ENCODE results near the gene SOX8.
"Not testable (repeated sequence)": the region's sequence is repeated elsewhere in the genome, so short reads cannot be mapped to it uniquely, and the experiment has no call there.

The SOX8 gene

DNA sequence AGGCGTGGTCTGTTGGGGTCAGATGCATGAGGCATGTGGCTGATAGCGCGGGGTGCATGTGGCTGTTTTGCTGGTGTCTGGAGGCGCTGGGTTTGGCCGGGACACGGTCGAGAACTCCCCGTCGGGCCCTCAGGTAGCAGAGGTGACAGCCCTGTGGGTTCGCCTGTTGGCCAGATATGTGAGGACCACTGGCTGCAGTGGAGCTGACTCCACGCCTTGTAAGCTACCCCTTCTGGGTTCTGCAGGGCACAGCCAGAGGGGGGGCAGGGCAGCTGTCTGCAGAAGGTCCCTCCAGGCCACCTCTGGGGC lies 38.5 kb downstream of the SOX8 start:
- no peak for DNase-seq (ENCODE audit: low spot score)
- in situ Hi-C loops (cut with MboI; ENCODE audit: low pct_unique_long_range_greater_than_20kb, low sequenced_read_pairs, unreplicated experiment): no loop called here
- TF ChIP-seq, protein P1, sequence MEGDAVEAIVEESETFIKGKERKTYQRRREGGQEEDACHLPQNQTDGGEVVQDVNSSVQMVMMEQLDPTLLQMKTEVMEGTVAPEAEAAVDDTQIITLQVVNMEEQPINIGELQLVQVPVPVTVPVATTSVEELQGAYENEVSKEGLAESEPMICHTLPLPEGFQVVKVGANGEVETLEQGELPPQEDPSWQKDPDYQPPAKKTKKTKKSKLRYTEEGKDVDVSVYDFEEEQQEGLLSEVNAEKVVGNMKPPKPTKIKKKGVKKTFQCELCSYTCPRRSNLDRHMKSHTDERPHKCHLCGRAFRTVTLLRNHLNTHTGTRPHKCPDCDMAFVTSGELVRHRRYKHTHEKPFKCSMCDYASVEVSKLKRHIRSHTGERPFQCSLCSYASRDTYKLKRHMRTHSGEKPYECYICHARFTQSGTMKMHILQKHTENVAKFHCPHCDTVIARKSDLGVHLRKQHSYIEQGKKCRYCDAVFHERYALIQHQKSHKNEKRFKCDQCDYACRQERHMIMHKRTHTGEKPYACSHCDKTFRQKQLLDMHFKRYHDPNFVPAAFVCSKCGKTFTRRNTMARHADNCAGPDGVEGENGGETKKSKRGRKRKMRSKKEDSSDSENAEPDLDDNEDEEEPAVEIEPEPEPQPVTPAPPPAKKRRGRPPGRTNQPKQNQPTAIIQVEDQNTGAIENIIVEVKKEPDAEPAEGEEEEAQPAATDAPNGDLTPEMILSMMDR (IDR thresholded peaks at IDR 0.05; ENCODE audit: extremely low read depth, insufficient read depth, missing control alignments): no peak

DNA sequence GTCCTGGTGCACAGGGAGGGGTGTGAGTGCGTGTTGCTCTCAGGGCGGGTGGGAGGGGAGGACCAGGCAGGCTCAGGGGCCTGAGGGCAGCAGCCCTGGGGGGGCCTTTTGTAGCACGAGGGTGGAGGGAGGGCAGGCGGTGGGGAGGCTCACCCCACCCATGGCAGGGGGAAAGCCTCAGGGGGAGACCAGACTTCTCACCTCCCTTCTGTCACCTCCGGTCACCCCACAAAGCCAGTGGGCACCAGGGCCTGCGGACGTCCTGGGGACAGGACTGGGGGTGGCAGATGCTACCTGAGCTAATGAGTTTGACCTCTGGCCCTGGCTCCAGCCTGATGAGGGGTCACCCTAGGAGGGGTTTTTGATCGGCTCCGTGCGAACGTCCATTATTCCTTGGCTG lies 39.0 kb downstream of the SOX8 start:
- in situ Hi-C loops (cut with MboI; ENCODE audit: low pct_unique_long_range_greater_than_20kb, low sequenced_read_pairs, unreplicated experiment): no loop called here
- no peak for DNase-seq (ENCODE audit: low spot score)
- TF ChIP-seq, protein P1 (IDR thresholded peaks at IDR 0.05; ENCODE audit: extremely low read depth, insufficient read depth, missing control alignments): no peak

DNA sequence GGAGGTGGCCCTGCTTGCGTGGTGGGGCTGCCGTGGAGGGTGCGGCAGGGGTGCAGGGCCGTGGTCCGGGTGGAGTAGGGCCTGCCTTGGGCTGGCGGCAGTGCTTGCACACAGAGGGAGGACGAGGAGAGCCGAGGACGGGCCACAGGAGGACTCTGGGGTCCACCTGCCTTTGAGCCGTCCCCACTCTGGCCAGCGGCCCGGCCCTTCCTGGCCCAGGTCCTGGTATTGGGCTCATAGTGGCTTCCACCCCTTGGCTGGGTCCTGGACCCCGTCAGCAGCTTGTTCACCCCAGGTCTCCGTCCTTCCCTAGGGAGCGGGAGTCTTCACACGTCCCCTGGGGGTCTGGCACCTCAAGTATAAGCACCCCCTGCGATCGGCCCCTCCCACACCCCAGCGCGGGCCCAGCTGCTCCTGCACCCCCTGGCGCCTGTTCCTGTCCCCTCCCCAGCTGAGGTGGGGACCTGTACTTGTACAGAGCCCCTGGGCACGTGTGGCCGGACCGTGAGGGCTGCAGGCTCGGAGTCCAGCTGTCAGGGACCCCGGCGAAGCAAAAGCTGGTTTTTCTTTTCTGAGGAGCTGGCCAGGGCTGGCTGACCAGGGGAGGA lies 40.1 kb downstream of the SOX8 start:
- TF ChIP-seq, protein P1 (IDR thresholded peaks at IDR 0.05; ENCODE audit: extremely low read depth, insufficient read depth, missing control alignments): no peak
- in situ Hi-C loops (cut with MboI; ENCODE audit: low pct_unique_long_range_greater_than_20kb, low sequenced_read_pairs, unreplicated experiment): no loop called here

DNA sequence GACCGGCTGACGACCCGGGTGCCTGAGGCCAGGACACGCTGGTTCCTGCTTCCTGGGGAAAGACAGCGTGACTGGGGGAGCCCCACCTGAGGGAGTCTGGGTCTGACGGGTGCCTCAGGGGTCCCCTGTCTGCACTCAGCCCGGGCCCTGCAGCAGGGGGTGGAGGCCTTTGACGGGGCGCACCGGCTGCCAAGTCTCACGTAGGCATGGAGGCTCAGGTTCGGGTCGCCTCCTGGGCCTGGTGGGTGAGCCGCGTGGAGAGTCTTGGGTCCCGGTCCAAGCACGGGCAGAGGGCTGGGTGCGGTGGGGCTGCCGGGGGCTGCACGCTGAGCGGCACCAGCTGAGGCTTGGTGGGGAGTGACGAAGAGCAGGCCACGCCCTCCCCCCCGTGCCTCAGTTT lies 40.9 kb downstream of the SOX8 start:
- in situ Hi-C loops (cut with MboI; ENCODE audit: low pct_unique_long_range_greater_than_20kb, low sequenced_read_pairs, unreplicated experiment): no loop called here
- DNase-seq (ENCODE audit: low spot score): no peak
- TF ChIP-seq, protein P1 (IDR thresholded peaks at IDR 0.05; ENCODE audit: extremely low read depth, insufficient read depth, missing control alignments): no peak

More for the DNA sequence above, 40.1 kb downstream of the SOX8 start:
- DNase-seq (ENCODE audit: low spot score): no peak

DNA sequence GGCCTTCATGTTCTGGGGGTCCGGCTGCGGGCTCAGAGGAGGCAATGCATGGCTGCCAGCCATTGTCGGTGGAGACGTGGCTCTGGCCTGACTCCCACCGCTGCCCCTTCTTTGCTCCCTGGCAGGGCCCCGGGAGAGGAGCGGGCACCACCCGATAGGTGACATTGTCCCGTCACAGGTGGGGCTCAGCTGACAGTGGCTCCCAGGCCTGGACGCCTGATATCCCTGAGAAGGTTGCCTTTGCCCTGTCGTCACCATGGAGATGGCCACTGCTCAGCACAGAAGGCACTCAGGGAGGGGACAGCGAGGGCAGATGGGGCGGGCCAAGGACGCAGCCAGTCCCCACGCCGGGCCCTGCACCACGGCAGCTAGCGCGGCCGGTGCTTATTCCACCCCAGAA lies 42.6 kb downstream of the SOX8 start:
- TF ChIP-seq, protein P1 (IDR thresholded peaks at IDR 0.05; ENCODE audit: extremely low read depth, insufficient read depth, missing control alignments): no peak
- in situ Hi-C loops (cut with MboI; ENCODE audit: low pct_unique_long_range_greater_than_20kb, low sequenced_read_pairs, unreplicated experiment): no loop called here
- no peak for DNase-seq (ENCODE audit: low spot score)

DNA sequence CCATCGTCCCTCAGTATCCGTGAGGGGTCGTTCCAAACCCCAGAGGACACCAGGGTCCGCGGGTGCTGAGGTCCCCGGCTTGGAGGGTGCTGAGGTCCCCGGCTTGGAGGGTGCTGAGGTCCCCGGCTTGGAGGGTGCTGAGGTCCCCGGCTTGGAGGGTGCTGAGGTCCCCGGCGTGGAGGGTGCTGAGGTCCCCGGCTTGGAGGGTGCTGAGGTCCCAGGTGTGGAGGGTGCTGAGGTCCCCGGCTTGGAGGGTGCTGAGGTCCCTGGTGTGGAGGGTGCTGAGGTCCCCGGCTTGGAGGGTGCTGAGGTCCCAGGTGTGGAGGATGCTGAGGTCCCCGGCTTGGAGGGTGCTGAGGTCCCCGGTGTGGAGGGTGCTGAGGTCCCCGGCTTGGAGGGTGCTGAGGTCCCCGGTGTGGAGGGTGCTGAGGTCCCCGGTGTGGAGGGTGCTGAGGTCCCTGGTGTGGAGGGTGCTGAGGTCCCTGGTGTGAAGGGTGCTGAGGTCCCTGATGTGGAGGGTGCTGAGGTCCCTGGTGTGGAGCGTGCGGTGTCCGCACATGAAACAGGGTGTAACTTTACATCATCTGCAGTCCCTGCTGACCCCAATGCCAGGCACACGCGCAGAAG lies 43.7 kb downstream of the SOX8 start:
- DNase-seq (ENCODE audit: low spot score); in situ Hi-C loops (cut with MboI; ENCODE audit: low pct_unique_long_range_greater_than_20kb, low sequenced_read_pairs, unreplicated experiment): not testable (repeated sequence)

DNA sequence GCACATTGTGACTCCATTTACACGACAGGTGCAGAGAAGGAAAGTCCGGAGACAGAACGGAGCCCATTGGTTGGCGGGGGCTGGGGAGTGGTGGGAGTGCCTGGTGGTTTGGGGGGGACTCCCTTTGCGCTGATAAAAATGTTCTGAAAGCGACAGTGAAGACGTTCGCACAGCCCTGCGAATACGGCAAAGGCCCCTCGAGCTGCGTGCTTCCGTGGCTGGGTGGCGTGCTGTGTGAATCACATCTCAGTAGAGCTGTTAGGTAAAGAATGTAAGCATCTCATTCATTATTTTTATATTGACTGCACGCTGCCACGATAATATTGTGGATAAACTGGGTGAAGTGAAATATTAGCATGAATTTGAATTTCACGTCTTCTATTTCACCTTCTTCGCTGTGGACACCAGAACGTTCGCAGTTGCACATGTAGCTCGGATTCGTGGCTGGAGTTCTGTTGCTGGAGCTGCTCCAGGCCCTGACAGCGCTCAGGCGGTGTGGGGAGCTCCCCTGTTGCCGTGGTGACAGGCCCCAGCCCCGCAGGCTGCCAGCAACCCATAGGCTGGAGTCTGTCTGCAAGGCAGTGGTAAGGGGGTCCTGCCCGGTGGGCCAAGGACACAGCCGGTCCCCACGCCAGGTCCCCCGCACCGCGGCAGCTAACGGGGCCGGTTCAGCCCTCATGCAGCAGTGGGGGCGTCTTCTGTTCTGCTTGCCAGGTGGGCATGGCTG lies 44.6 kb downstream of the SOX8 start:
- no peak for DNase-seq (ENCODE audit: low spot score)
- in situ Hi-C loops (cut with MboI; ENCODE audit: low pct_unique_long_range_greater_than_20kb, low sequenced_read_pairs, unreplicated experiment): no loop called here
- TF ChIP-seq, protein P1 (IDR thresholded peaks at IDR 0.05; ENCODE audit: extremely low read depth, insufficient read depth, missing control alignments): no peak

Data from GM13977 (cell line).